HepG2 (cell line): ENCODE measurements around the gene CLIC4. TPM values are rescaled to one million over a fixed set of nuclear protein-coding genes. Genes with fewer than 3 reads are reported as not detected.

Experiments
- ATAC-seq: fragments of 200-7000 bp; cut with Tn5 transposase; 3 replicates; pipeline ENCODE4 v1.9.1; 2020; ENCODE audit warnings: mild to moderate bottlenecking, moderate library complexity
- BruUV-seq: library from RNA; stranded (reverse); fragments of 400-500 nt; replicated peaks from 2 replicates; lab custom pipeline; 2021; lab: Mats Ljungman, UMichigan
- CTCF ChIA-PET: fragments of 300-600 bp; formaldehyde crosslinking; extraction: SDS; loops from one replicate; lab custom pipeline; 2021; ENCODE audit warnings: low total read pairs, inconsistent platforms, low intra/inter-chr PET ratio; lab: Yijun Ruan, JAX
- POLR2A ChIA-PET: fragments of 350-600 bp; sonication (Branson Sonifier 250); formaldehyde crosslinking; loops from one replicate; lab custom pipeline; 2020; ENCODE audit warnings: antibody characterized with exemption, inconsistent platforms; lab: Yijun Ruan, JAX
- DNase-seq: peaks from one replicate; pipeline ENCODE4 v3.0.0-alpha.2; 2015; ENCODE audit warnings: low spot score
- FAIRE-seq: peaks from 3 replicates; lab custom pipeline; 2011; peaks lifted over from hg19 to GRCh38; lab: Jason Lieb, UNC
- H2AFZ ChIP-seq: one replicate; pipeline ENCODE4 v1.6.1; 2011; ENCODE audit warnings: low read length, inconsistent platforms
- H3K27ac ChIP-seq: fragments of 300-600 bp; 3 replicates; pipeline ENCODE4 v1.8.0; 2011; ENCODE audit warnings: mixed run types, mild to moderate bottlenecking, mixed read lengths, low read length, inconsistent platforms; ENCODE audit not compliant: insufficient read depth; ENCODE audit errors: extremely low read length
- H3K27me3 ChIP-seq, 2 experiments: fragments of 200-600 bp in 1 of 2; 2 replicates in 1 of 2; 3 replicates in 1 of 2; pipeline versions ENCODE4 v1.6.0 to v1.8.0; 2011; ENCODE audit warnings: low read length in 2 of 2, mild to moderate bottlenecking in 2 of 2, moderate library complexity in 2 of 2, inconsistent platforms in 1 of 2; ENCODE audit not compliant: insufficient read depth in 2 of 2, control insufficient read depth in 1 of 2
- H3K36me3 ChIP-seq, 2 experiments: fragments of 200-600 bp in 1 of 2; replicated peaks in 1 of 2; 2 replicates in 1 of 2; 3 replicates in 1 of 2; pipeline versions ENCODE4 v1.5.1 to v1.8.0; 2011; ENCODE audit warnings: low read length in 2 of 2, inconsistent platforms in 1 of 2; ENCODE audit not compliant: insufficient read depth in 2 of 2, control insufficient read depth in 1 of 2
- H3K4me1 ChIP-seq: 2 replicates; pipeline ENCODE4 v1.5.1; 2012; ENCODE audit warnings: low read length, inconsistent platforms; ENCODE audit not compliant: insufficient read depth
- H3K4me2 ChIP-seq: 2 replicates; pipeline ENCODE4 v1.6.0; 2011; ENCODE audit warnings: low read depth, low read length, inconsistent platforms
- H3K4me3 ChIP-seq, 3 experiments: fragments of 200-600 bp in 1 of 3; sonication (generic), shearing (Covaris generic) in 1 of 3; replicated peaks in 1 of 3; 2 replicates each; pipeline ENCODE4 v1.5.1; 2011 to 2016; ENCODE audit warnings: low read length in 3 of 3, inconsistent platforms in 2 of 3, low read depth in 2 of 3, mild to moderate bottlenecking in 2 of 3, control low read depth in 1 of 3, mixed read lengths in 1 of 3; ENCODE audit not compliant: insufficient read depth in 1 of 3
- H3K79me2 ChIP-seq: one replicate; pipeline ENCODE4 v1.6.1; 2011; ENCODE audit warnings: low read length, inconsistent platforms; ENCODE audit not compliant: insufficient read depth
- H3K9ac ChIP-seq: 2 replicates; pipeline ENCODE4 v1.6.0; 2011; ENCODE audit warnings: mild to moderate bottlenecking, low read depth, low read length, inconsistent platforms; ENCODE audit not compliant: insufficient read depth
- H3K9me3 ChIP-seq: 2 replicates; pipeline ENCODE4 v1.5.1; 2012; ENCODE audit warnings: mild to moderate bottlenecking, low read length
- H4K20me1 ChIP-seq: 2 replicates; pipeline ENCODE4 v1.6.0; 2011; ENCODE audit warnings: inconsistent platforms, mild to moderate bottlenecking, low read length, moderate library complexity; ENCODE audit not compliant: insufficient read depth
- DNMT1 ChIP-seq: sonication (generic); formaldehyde crosslinking; IDR thresholded peaks from 2 replicates; pipeline ENCODE4 v1.5.1; 2020; ENCODE audit warnings: mild to moderate bottlenecking, missing genetic modification reagents
- FOXC1 ChIP-seq: sonication (generic); formaldehyde crosslinking; IDR thresholded peaks from 2 replicates; pipeline ENCODE4 v1.8.0; 2022; ENCODE audit warnings: mild to moderate bottlenecking, missing genetic modification reagents, borderline replicate concordance
- RBFOX2 ChIP-seq: fragments of 200-400 bp; formaldehyde crosslinking; IDR thresholded peaks from 2 replicates; pipeline ENCODE4 v1.6.1; 2017; ENCODE audit warnings: low read depth, mild to moderate bottlenecking, low read length
- SUZ12 ChIP-seq: fragments of 150-350 bp; IDR thresholded peaks from 2 replicates; pipeline ENCODE4 v1.6.1; 2014; ENCODE audit warnings: low read depth, low read length
- THAP11 ChIP-seq: IDR thresholded peaks from 2 replicates; pipeline ENCODE4 v1.6.1; 2016; ENCODE audit warnings: missing biosample characterization, missing genetic modification reagents
- ZNF446 ChIP-seq: sonication (generic); formaldehyde crosslinking; IDR thresholded peaks from 2 replicates; pipeline ENCODE4 v1.5.0; 2020; ENCODE audit warnings: mild to moderate bottlenecking, missing genetic modification reagents
- ZNF557 ChIP-seq: sonication (generic); formaldehyde crosslinking; IDR thresholded peaks from 2 replicates; pipeline ENCODE4 v1.4.0; 2020; ENCODE audit warnings: missing genetic modification reagents
- WGBS: methylation state at CpG from one replicate; pipeline ENCODE4 v1.1.6; 2017; ENCODE audit warnings: low lambda C conversion rate; 5-methylcytosine and 5-hydroxymethylcytosine counted together
- in situ Hi-C: cut with HindIII; loops from 2 replicates; pipeline ENCODE4 v1.10.0; 2017; ENCODE audit warnings: low pct_unique_long_range_greater_than_20kb; ENCODE audit not compliant: extremely low pct_ligation_motif_present
- intact Hi-C: fragments of 100-400 bp; cut with micrococcal nuclease; formaldehyde crosslinking; loops from one replicate; pipeline ENCODE4 v1.10.0; 2022; ENCODE audit not compliant: unreplicated experiment
- polyA plus RNA-seq, 8 experiments: library from polyadenylated mRNA; depleted of rRNA in 3 of 8; stranded (reverse) in 7 of 8; unstranded in 1 of 8; fragments of >200 nt; fragmentation: Illumina TruSeq in 4 of 8; extraction: Trizol in 4 of 8; gene quantifications; 2 replicates each; pipeline versions ENCODE4 v1.2.1 to v1.2.3, GENCODE V29; 2011 to 2016; ENCODE audit warnings: low read depth in 4 of 8, missing spikeins in 1 of 8, mixed read lengths in 1 of 8; ENCODE audit not compliant: insufficient read depth in 1 of 8
- total RNA-seq, 5 experiments: library from RNA; depleted of rRNA; stranded (reverse); fragments of >200 nt; fragmentation: Illumina TruSeq; extraction: Trizol; gene quantifications; 2 replicates each; pipeline ENCODE4 v1.2.3, GENCODE V29; 2016; ENCODE audit warnings: low read depth in 1 of 5
- TF ChIP-seq, protein P1 (sequence below): sonication (generic); formaldehyde crosslinking; IDR thresholded peaks from 2 replicates; pipeline ENCODE4 v1.4.0; 2020; ENCODE audit warnings: mild to moderate bottlenecking, missing genetic modification reagents, borderline replicate concordance

The CLIC4 gene
- total and polyA plus RNA-seq, 2 of the 13 experiments (the other 11 are each of a cell fraction or from before 2014, with no cell fraction given), result 23.3 to 77.4 TPM

DNA sequence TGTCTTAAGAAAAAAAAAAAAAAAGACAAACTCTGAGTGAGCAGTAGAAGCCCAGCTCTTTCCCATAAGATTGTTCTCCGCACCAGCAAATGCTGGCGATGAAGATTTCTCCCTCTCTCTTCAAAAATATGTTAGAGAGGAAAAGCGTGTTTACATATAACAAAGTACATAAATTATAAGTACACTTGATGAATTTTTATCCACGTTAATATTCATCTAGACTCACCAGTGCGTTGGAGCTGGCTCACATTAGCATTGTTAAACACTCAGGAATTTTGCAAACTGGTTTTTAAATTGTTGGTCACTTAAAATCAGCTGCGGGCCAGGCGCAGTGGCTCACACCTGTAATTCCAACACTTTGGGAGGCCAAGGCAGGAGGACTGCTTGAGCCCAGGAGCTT, 128.8 kb downstream of the CLIC4 start (continued):
- TF ChIP-seq, protein P1, sequence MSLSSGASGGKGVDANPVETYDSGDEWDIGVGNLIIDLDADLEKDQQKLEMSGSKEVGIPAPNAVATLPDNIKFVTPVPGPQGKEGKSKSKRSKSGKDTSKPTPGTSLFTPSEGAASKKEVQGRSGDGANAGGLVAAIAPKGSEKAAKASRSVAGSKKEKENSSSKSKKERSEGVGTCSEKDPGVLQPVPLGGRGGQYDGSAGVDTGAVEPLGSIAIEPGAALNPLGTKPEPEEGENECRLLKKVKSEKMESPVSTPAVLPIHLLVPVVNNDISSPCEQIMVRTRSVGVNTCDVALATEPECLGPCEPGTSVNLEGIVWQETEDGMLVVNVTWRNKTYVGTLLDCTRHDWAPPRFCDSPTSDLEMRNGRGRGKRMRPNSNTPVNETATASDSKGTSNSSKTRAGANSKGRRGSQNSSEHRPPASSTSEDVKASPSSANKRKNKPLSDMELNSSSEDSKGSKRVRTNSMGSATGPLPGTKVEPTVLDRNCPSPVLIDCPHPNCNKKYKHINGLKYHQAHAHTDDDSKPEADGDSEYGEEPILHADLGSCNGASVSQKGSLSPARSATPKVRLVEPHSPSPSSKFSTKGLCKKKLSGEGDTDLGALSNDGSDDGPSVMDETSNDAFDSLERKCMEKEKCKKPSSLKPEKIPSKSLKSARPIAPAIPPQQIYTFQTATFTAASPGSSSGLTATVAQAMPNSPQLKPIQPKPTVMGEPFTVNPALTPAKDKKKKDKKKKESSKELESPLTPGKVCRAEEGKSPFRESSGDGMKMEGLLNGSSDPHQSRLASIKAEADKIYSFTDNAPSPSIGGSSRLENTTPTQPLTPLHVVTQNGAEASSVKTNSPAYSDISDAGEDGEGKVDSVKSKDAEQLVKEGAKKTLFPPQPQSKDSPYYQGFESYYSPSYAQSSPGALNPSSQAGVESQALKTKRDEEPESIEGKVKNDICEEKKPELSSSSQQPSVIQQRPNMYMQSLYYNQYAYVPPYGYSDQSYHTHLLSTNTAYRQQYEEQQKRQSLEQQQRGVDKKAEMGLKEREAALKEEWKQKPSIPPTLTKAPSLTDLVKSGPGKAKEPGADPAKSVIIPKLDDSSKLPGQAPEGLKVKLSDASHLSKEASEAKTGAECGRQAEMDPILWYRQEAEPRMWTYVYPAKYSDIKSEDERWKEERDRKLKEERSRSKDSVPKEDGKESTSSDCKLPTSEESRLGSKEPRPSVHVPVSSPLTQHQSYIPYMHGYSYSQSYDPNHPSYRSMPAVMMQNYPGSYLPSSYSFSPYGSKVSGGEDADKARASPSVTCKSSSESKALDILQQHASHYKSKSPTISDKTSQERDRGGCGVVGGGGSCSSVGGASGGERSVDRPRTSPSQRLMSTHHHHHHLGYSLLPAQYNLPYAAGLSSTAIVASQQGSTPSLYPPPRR, result no peak
- TF ChIP-seq FOXC1 (CRISPR knock-in tag) (no peak), ZNF557 (no peak), SUZ12 (no peak), ZNF446 (CRISPR knock-in tag) (no peak)

DNA sequence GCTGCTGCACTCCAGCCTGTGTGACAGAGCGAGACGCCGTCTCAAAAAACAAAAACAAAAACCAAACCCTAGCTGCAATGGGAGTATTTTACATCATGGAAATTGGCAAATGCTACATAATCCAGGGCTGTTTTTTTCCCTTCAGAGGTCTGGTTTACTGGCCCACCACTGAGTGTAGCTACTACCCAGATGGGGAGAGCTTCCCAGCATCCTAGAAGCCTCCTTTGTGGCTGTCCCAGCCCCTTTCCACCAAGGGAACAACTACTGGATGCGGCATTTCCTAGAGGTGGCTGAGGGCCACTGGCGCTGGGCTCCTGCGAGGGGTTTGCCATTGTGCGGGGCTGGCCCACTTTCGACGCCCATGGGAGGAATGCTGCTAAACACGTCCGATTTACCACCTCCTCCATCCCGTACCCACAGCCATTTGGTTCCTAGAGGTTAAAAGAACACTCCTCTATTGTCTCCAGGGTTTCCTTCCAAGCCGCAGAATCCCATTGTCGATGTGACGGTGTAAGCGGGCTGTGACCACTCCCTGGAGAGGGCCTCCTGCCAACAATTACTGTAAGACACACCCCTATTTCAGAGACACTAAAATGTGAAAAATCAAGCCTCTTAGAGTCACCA, 129.5 kb downstream of the CLIC4 start:
- ATAC-seq (no peak), FAIRE-seq (no peak), DNase-seq (no peak)
- intact Hi-C loops (no loop called here), in situ Hi-C loops (no loop called here)
- H3K27ac ChIP-seq, result no peak overlapping the region
- no TSS peak for BruUV-seq
- no peak overlapping the region for H3K9ac ChIP-seq
- H3K4me3 ChIP-seq, result no peak overlapping the region
- H3K4me2 ChIP-seq, result no peak overlapping the region
- 59% methylated on average over 14 of the region's 16 CpGs for WGBS
- H2AFZ ChIP-seq, result no peak overlapping the region
- H3K36me3 ChIP-seq, result no peaks in the 10 kb centered on the region
- POLR2A ChIA-PET, result no interaction called here
- H3K4me1 ChIP-seq, result peaks cover 37% of the 10 kb centered on the region
- CTCF ChIA-PET, result no interaction called here
- H3K79me2 ChIP-seq, result no peaks in the 10 kb centered on the region
- peaks cover 0 to 31% of the 10 kb centered on the region in 2 experiments; a peak in 2 of 5 replicates for H3K27me3 ChIP-seq
- H3K9me3 ChIP-seq, result no peaks in the 10 kb centered on the region
- TF ChIP-seq THAP11 (CRISPR knock-in tag) (no peak), DNMT1 (CRISPR knock-in tag) (no peak), RBFOX2 (no peak)
- H4K20me1 ChIP-seq, result no peaks in the 10 kb centered on the region
